Endothelial cell of umbilical vein (primary cell): ENCODE measurements around the gene IPO5. TPM values are rescaled to one million over a fixed set of nuclear protein-coding genes. Genes with fewer than 3 reads are reported as not detected.

Experiments
- BruUV-seq: library from RNA; stranded (reverse); fragments of 400-500 nt; replicated peaks from 2 replicates; lab custom pipeline; 2021; lab: Mats Ljungman, UMichigan
- CTCF ChIA-PET: fragments of 300-600, 350-600 bp; sonication (Branson Sonifier 250); formaldehyde crosslinking; loops from one replicate; lab custom pipeline; 2021; ENCODE audit warnings: antibody characterized with exemption, inconsistent platforms; lab: Charles Lee
- POLR2A ChIA-PET: fragments of 300-600, 350-600 bp; sonication (Branson Sonifier 250); formaldehyde crosslinking; loops from one replicate; lab custom pipeline; 2021; ENCODE audit warnings: antibody characterized with exemption, inconsistent platforms; lab: Charles Lee
- DNase-seq: peaks from one replicate; pipeline ENCODE4 v3.0.0-alpha.2; 2011; ENCODE audit warnings: low read depth, low spot score
- FAIRE-seq: peaks from 2 replicates; lab custom pipeline; 2011; peaks lifted over from hg19 to GRCh38; lab: Jason Lieb, UNC
- H2AFZ ChIP-seq: 2 replicates; pipeline ENCODE4 v1.6.0; 2012; ENCODE audit warnings: low read depth, low read length, control low read depth, inconsistent platforms
- H3K27ac ChIP-seq: 2 replicates; pipeline ENCODE4 v1.5.1; 2011; ENCODE audit warnings: low read depth, mild to moderate bottlenecking, control low read depth, low read length, moderate library complexity; ENCODE audit not compliant: insufficient read depth
- H3K27me3 ChIP-seq, 2 experiments: 2 replicates each; pipeline versions ENCODE4 v1.6.0 to v1.6.1; 2011; ENCODE audit warnings: low read length in 2 of 2, mixed read lengths in 1 of 2; ENCODE audit not compliant: control insufficient read depth in 2 of 2, insufficient read depth in 2 of 2
- H3K36me3 ChIP-seq, 2 experiments: 2 replicates in 1 of 2; 3 replicates in 1 of 2; pipeline ENCODE4 v1.5.1; 2011; ENCODE audit warnings: low read length in 2 of 2, mild to moderate bottlenecking in 1 of 2, moderate library complexity in 1 of 2; ENCODE audit not compliant: control insufficient read depth in 2 of 2, insufficient read depth in 2 of 2; ENCODE audit errors: extremely low read depth in 1 of 2
- H3K4me1 ChIP-seq: 3 replicates; pipeline ENCODE4 v1.5.1; 2011; ENCODE audit warnings: mild to moderate bottlenecking, low read length; ENCODE audit not compliant: control insufficient read depth, insufficient read depth; ENCODE audit errors: extremely low read depth
- H3K4me2 ChIP-seq: 2 replicates; pipeline ENCODE4 v1.6.1; 2011; ENCODE audit warnings: low read length, control low read depth, mixed read lengths; ENCODE audit not compliant: insufficient read depth
- H3K4me3 ChIP-seq, 3 experiments: fragments of 200-600 bp in 1 of 3; sonication (generic), shearing (Covaris generic) in 1 of 3; replicated peaks in 1 of 3; 2 replicates each; pipeline ENCODE4 v1.5.1; 2011 to 2016; ENCODE audit warnings: control low read depth in 3 of 3, low read length in 3 of 3, mild to moderate bottlenecking in 2 of 3, inconsistent platforms in 1 of 3, low read depth in 1 of 3, moderate library complexity in 1 of 3; ENCODE audit not compliant: insufficient read depth in 1 of 3
- H3K79me2 ChIP-seq: 2 replicates; pipeline ENCODE4 v1.6.0; 2012; ENCODE audit warnings: low read length, inconsistent platforms; ENCODE audit not compliant: control insufficient read depth, insufficient read depth
- H3K9ac ChIP-seq: replicated peaks from 2 replicates; pipeline ENCODE3; 2011; ENCODE audit warnings: low read length, control low read depth; ENCODE audit not compliant: insufficient read depth; ENCODE audit errors: extremely low read depth
- H3K9me1 ChIP-seq: replicated peaks from 3 replicates; pipeline ENCODE4 v1.6.0; 2011; ENCODE audit warnings: mild to moderate bottlenecking, low read length; ENCODE audit not compliant: control insufficient read depth, insufficient read depth; ENCODE audit errors: extremely low read depth
- H3K9me3 ChIP-seq: replicated peaks from 2 replicates; pipeline ENCODE4 v1.5.1; 2012; ENCODE audit warnings: low read length, inconsistent platforms; ENCODE audit not compliant: control insufficient read depth, insufficient read depth
- H4K20me1 ChIP-seq: replicated peaks from 2 replicates; pipeline ENCODE3; 2011; ENCODE audit warnings: mild to moderate bottlenecking, low read length; ENCODE audit not compliant: control insufficient read depth, insufficient read depth; ENCODE audit errors: extremely low read depth
- CTCF ChIP-seq, 2 donors: IDR thresholded peaks; 1 replicate in 1 of 2; 2 replicates in 1 of 2; pipeline ENCODE4 v1.5.1; 2011; ENCODE audit warnings: low read length in 2 of 2, mild to moderate bottlenecking in 2 of 2, moderate library complexity in 2 of 2, control low read depth in 1 of 2, inconsistent platforms in 1 of 2, low read depth in 1 of 2; ENCODE audit not compliant: insufficient read depth in 1 of 2; ENCODE audit errors: extremely low read depth in 1 of 2
- EZH2 ChIP-seq: IDR thresholded peaks from 2 replicates; pipeline ENCODE4 v1.6.1; 2012; ENCODE audit warnings: borderline replicate concordance, low read depth, mild to moderate bottlenecking, moderate library complexity, low read length, inconsistent platforms; ENCODE audit not compliant: severe bottlenecking
- FOS ChIP-seq: IDR thresholded peaks from 2 replicates; pipeline ENCODE4 v1.6.1; 2011; ENCODE audit warnings: mild to moderate bottlenecking, low read length, moderate library complexity, borderline replicate concordance; ENCODE audit not compliant: insufficient read depth
- GATA2 ChIP-seq: IDR thresholded peaks from 2 replicates; pipeline ENCODE4 v1.7.0; 2011; ENCODE audit warnings: low read depth, mild to moderate bottlenecking, moderate library complexity, mixed read lengths, low read length; ENCODE audit not compliant: insufficient read length, insufficient read depth
- JUN ChIP-seq: IDR thresholded peaks from 2 replicates; pipeline ENCODE4 v1.6.1; 2011; ENCODE audit warnings: borderline replicate concordance, low read depth; ENCODE audit not compliant: insufficient read length, insufficient read depth
- MAX ChIP-seq: IDR thresholded peaks from 2 replicates; pipeline ENCODE4 v1.6.1; 2011; ENCODE audit not compliant: insufficient read depth, insufficient read length
- MYC ChIP-seq: IDR thresholded peaks from one replicate; pipeline ENCODE4 v1.6.1; 2011; ENCODE audit warnings: mild to moderate bottlenecking, low read depth, low read length
- POLR2A ChIP-seq: IDR thresholded peaks from 2 replicates; pipeline ENCODE4 v1.6.1; 2012; ENCODE audit warnings: low read depth, mild to moderate bottlenecking, control low read depth, low read length
- POLR2AphosphoS5 ChIP-seq: IDR thresholded peaks from 2 replicates; pipeline ENCODE4 v1.6.1; 2012; ENCODE audit warnings: low read depth, mild to moderate bottlenecking, control low read depth, low read length, moderate library complexity; ENCODE audit not compliant: insufficient read depth
- dilution Hi-C: fragments of 300-500 bp; cut with MboI; formaldehyde crosslinking; loops from one replicate; pipeline ENCODE4 v1.15.0; 2019; ENCODE audit warnings: low sequenced_read_pairs; ENCODE audit not compliant: extremely low pct_ligation_motif_present
- intact Hi-C: fragments of 100-400 bp; cut with micrococcal nuclease; formaldehyde crosslinking; loops from one replicate; pipeline ENCODE4 v1.10.0; 2022
- polyA plus RNA-seq, 4 experiments: library from polyadenylated mRNA; depleted of rRNA in 3 of 4; stranded (reverse) in 3 of 4; unstranded in 1 of 4; fragments of >200 nt; gene quantifications; 2 replicates each; pipeline versions ENCODE4 v1.2.1 to v1.2.3, GENCODE V29; 2011 to 2012; ENCODE audit warnings: missing spikeins in 1 of 4
- total RNA-seq: library from RNA; stranded (reverse); gene quantifications from 2 replicates; pipeline ENCODE4 v1.2.3, GENCODE V29; 2021

IPO5 gene
- total and polyA plus RNA-seq, 2 donors (not counting 3 experiments of a cell fraction or from before 2014, with no cell fraction given): 50.4 to 183 TPM

- Histone ChIP-seq H3K4me3 (no peak overlapping the region), H3K79me2 (no peaks in the 10 kb centered on the region), H3K9me1 (no peaks in the 10 kb centered on the region), H3K36me3 (no peaks in the 10 kb centered on the region), H4K20me1 (no peaks in the 10 kb centered on the region), H2AFZ (no peak overlapping the region), H3K4me1 (peaks cover 10% of the 10 kb centered on the region), H3K4me2 (peak overlapping the region; percentile 50), H3K9ac (no peak overlapping the region), H3K27me3 (no peaks in the 10 kb centered on the region), H3K27ac (no peak overlapping the region), H3K9me3 (no peaks in the 10 kb centered on the region)
- FAIRE-seq (peak; percentile 43), DNase-seq (peak; percentile 60)
- ChIA-PET CTCF (interaction anchor here (0.7 to 1.8 kb wide), 4 partner anchors 11 to 72 kb away, joined by 3 to 8 read pairs (median 4); no protein-coding TSS in a partner anchor), POLR2A (interaction anchor here (0.6 kb wide), 1 partner anchor 708 kb away, joined by 4 read pairs; no protein-coding TSS in a partner anchor)
- TF ChIP-seq POLR2A: no peak
- TF ChIP-seq JUN: peak; percentile 28
- no TSS peak for BruUV-seq
- dilution Hi-C loops (no loop called here), intact Hi-C loops (no loop called here)
Observed at GRCh38 chr13:97928301-97928700, 25.2 kb upstream of the IPO5 start.

- Histone ChIP-seq H3K36me3 (no peaks in the 10 kb centered on the region), H3K9me3 (no peaks in the 10 kb centered on the region), H3K27ac (no peak overlapping the region), H3K4me1 (peaks cover 10% of the 10 kb centered on the region), H3K4me3 (no peak overlapping the region), H3K27me3 (no peaks in the 10 kb centered on the region), H3K9me1 (no peaks in the 10 kb centered on the region), H2AFZ (no peak overlapping the region), H4K20me1 (no peaks in the 10 kb centered on the region), H3K79me2 (no peaks in the 10 kb centered on the region), H3K9ac (no peak overlapping the region), H3K4me2 (no peak overlapping the region)
- DNase-seq (no peak), FAIRE-seq (no peak)
- no peak for TF ChIP-seq EZH2
- TF ChIP-seq MAX: no peak
- TF ChIP-seq MYC: no peak
- no peak for TF ChIP-seq CTCF (IDR thresholded peaks at IDR 0.05; ENCODE audit: extremely low read depth in 1 of 2, insufficient read depth in 1 of 2, low read depth in 1 of 2, low read length in 2 of 2)
- no peak for TF ChIP-seq JUN
- no peak for TF ChIP-seq POLR2A
- TF ChIP-seq FOS: no peak
- TF ChIP-seq POLR2AphosphoS5: no peak
- no peak for TF ChIP-seq GATA2
- ChIA-PET POLR2A (no interaction called here), CTCF (no interaction called here)
- intact Hi-C loops: no loop called here
- dilution Hi-C loops: no loop called here
- no TSS peak for BruUV-seq
Observed at GRCh38 chr13:97932036-97932435, 21.4 kb upstream of the IPO5 start.
